ENCODE measurements around the gene CERS6. TPM values are rescaled to one million over a fixed set of nuclear protein-coding genes. Genes with fewer than 3 reads are reported as not detected.

CERS6 gene
- total and polyA plus RNA-seq, 2 experiments from 2014 or later = 7.4 to 35.0 TPM

- H3K4me2 ChIP-seq = peak overlapping the region; percentile 10; the same call in 1 of the 2 replicates
- ATAC-seq = no peak
- H3K27me3 ChIP-seq (ENCODE audit: insufficient read depth) = no peaks in the 10 kb centered on the region
- H3F3A ChIP-seq (replicated peaks; ENCODE audit: low read depth) = no peaks in the 10 kb centered on the region
- no peak for TF ChIP-seq EZH2phosphoT487 (IDR thresholded peaks at IDR 0.05; ENCODE audit: unreplicated experiment)
- no peak for TF ChIP-seq ZNF462 (CRISPR knock-in tag; IDR thresholded peaks at IDR 0.05)
- TF ChIP-seq NANOG (IDR thresholded peaks at IDR 0.05; ENCODE audit: borderline replicate concordance) = no peak
- peaks cover 7% of the 10 kb centered on the region; the same call in 1 of the 2 replicates for H4K20me1 ChIP-seq (replicated peaks; ENCODE audit: insufficient read depth)
- no peak overlapping the region for H2AFZ ChIP-seq
- no peak overlapping the region for H3K27ac ChIP-seq (ENCODE audit: low read depth)
- no peak overlapping the region for H3K4me3 ChIP-seq
- no peak overlapping the region for H3K27ac Mint-ChIP-seq
- H3K79me2 ChIP-seq (replicated peaks; ENCODE audit: insufficient read depth) = no peaks in the 10 kb centered on the region
- H3K4me3 Mint-ChIP-seq = no peak overlapping the region
- no peaks in the 10 kb centered on the region for H3K9me2 ChIP-seq (ENCODE audit: insufficient read depth)
- 0 out of 3 replicates have a peak, but pooled peaks cover under 1% of the 10 kb centered on the region for H3K36me3 Mint-ChIP-seq (ENCODE audit: low read depth)
- peaks cover 34% of the 10 kb centered on the region for H3K4me1 Mint-ChIP-seq
- H3K36me3 ChIP-seq (ENCODE audit: insufficient read depth) = no peaks in the 10 kb centered on the region
- H3K27me3 Mint-ChIP-seq (ENCODE audit: insufficient read depth, low read depth, poor library complexity) = no peaks in the 10 kb centered on the region
- no peaks in the 10 kb centered on the region; the same call in 2 of the 3 replicates for H3K9me3 Mint-ChIP-seq
- DNase-seq (ENCODE audit: low spot score) = no peak
- H3K4me1 ChIP-seq (ENCODE audit: insufficient read depth) = peaks cover 32% of the 10 kb centered on the region
These were observed 205.8 kb downstream of the CERS6 start for GRCh38 chr2:168661863-168662256.

DNA sequence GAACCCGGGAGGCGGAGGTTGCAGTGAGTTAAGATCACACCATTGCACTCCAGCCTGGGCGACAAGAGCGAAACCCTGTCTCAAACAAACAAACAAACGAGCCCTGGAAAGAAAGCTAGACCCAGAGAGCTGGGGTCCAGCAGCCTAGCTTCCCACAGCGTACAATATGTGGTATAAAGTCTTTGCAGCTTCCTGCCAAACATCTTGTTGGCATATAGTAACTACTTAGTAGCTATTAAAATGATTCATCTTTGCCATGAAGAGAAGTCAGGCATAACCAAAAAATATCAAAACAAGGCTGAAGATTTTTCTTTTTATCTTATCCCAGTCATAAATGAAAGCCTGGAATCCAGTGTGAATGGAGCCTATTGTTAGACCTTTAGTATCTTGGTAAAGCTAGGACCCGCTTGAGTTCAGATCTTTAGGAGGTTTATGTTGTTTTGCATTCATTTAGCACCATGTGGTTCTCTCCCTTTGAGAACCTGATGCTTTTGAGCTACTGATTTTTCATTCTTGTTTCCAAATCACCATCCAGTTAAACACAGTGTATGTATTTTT lies 206.7 kb downstream of the CERS6 start:
- H3K4me2 ChIP-seq = no peak overlapping the region
- Mint-ChIP-seq H3K27me3 (ENCODE audit: insufficient read depth, low read depth, poor library complexity) (no peaks in the 10 kb centered on the region), H3K4me3 (no peak overlapping the region), H3K36me3 (ENCODE audit: low read depth) (no peaks in the 10 kb centered on the region), H3K27ac (no peak overlapping the region), H3K9me3 (no peaks in the 10 kb centered on the region), H3K4me1 (peaks cover 34% of the 10 kb centered on the region)
- H3F3A ChIP-seq (replicated peaks; ENCODE audit: low read depth) = no peaks in the 10 kb centered on the region
- H3K4me1 ChIP-seq (ENCODE audit: insufficient read depth) = peaks cover 32% of the 10 kb centered on the region
- H3K79me2 ChIP-seq (replicated peaks; ENCODE audit: insufficient read depth) = peaks cover 5% of the 10 kb centered on the region; the same call in 1 of the 2 replicates
- H2AFZ ChIP-seq = no peak overlapping the region
- no peaks in the 10 kb centered on the region for H3K36me3 ChIP-seq (ENCODE audit: insufficient read depth)
- H3K4me3 ChIP-seq = no peak overlapping the region
- no peaks in the 10 kb centered on the region for H3K27me3 ChIP-seq (ENCODE audit: insufficient read depth)
- ATAC-seq (no peak; the same call in 2 of the 3 replicates), DNase-seq (ENCODE audit: low spot score) (no peak)
- peaks cover 7% of the 10 kb centered on the region; the same call in 1 of the 2 replicates for H4K20me1 ChIP-seq (replicated peaks; ENCODE audit: insufficient read depth)
- H3K27ac ChIP-seq (ENCODE audit: low read depth) = no peak overlapping the region
- H3K9me2 ChIP-seq (ENCODE audit: insufficient read depth) = no peaks in the 10 kb centered on the region
- no peak for TF ChIP-seq ZNF331 (CRISPR knock-in tag; IDR thresholded peaks at IDR 0.05; ENCODE audit: low read depth)
- TF ChIP-seq NANOG (IDR thresholded peaks at IDR 0.05; ENCODE audit: borderline replicate concordance) = no peak
- no peak for TF ChIP-seq ZNF114 (CRISPR knock-in tag; IDR thresholded peaks at IDR 0.05)
- TF ChIP-seq ZNF462 (CRISPR knock-in tag; IDR thresholded peaks at IDR 0.05) = no peak
